Activated naive CD4-positive, alpha-beta T cell treated with anti-CD3 and anti-CD28 coated beads, Interleukin-2, amount 50 U/mL, for 72 hours (primary cell): ENCODE measurements around the gene DBH. TPM values are rescaled to one million over a fixed set of nuclear protein-coding genes. Genes with fewer than 3 reads are reported as not detected.

Experiments
- ATAC-seq, 2 donors: fragments of 150-1000 bp; cut with Tn5 transposase; 2 replicates each; pipeline ENCODE4 v1.10.0; 2021; ENCODE audit warnings: mild to moderate bottlenecking in 2 of 2, moderate library complexity in 2 of 2
- DNase-seq, 2 donors: peaks; one replicate each; pipeline ENCODE4 v3.0.0; 2021 to 2022; ENCODE audit warnings: low spot score in 2 of 2
- H3K27ac Mint-ChIP-seq, 2 donors: one replicate each; pipeline ENCODE4 v1.8.0; 2022; ENCODE audit warnings: mild to moderate bottlenecking in 2 of 2, mixed read lengths in 2 of 2
- H3K36me3 Mint-ChIP-seq, 2 donors: one replicate each; pipeline ENCODE4 v1.8.0; 2022; ENCODE audit warnings: mixed read lengths in 2 of 2
- H3K9me3 Mint-ChIP-seq, 2 donors: one replicate each; pipeline ENCODE4 v1.8.0; 2022; ENCODE audit warnings: mixed read lengths in 2 of 2
- total RNA-seq, 2 donors: library from RNA; stranded (reverse); gene quantifications; one replicate each; pipeline ENCODE4 v1.2.3, GENCODE V29; 2022

Gene DBH
- total RNA-seq, 2 donors from 2014 or later = not detected

GRCh38 chr9:133680976-133681657 lies 45.0 kb downstream of the DBH start:
- ATAC-seq (no peak), DNase-seq (no peak)
- H3K36me3 Mint-ChIP-seq = no peaks in the 10 kb centered on the region
- peak overlapping the region in 1 of 2 donors; percentile 8 for H3K27ac Mint-ChIP-seq
- no peaks in the 10 kb centered on the region for H3K9me3 Mint-ChIP-seq

GRCh38 chr9:133681658-133682306 lies 45.6 kb downstream of the DBH start:
- no peak for DNase-seq
- Mint-ChIP-seq H3K9me3 (no peaks in the 10 kb centered on the region), H3K36me3 (no peaks in the 10 kb centered on the region), H3K27ac (peak overlapping the region in 1 of 2 donors; percentile 89)
- ATAC-seq = no peak

GRCh38 chr9:133682818-133683585 lies 46.8 kb downstream of the DBH start:
- Mint-ChIP-seq H3K36me3 (no peaks in the 10 kb centered on the region), H3K9me3 (no peaks in the 10 kb centered on the region), H3K27ac (peak overlapping the region; percentile 90 to 96)
- ATAC-seq (peak; percentile 5 to 12), DNase-seq (no peak)

- Mint-ChIP-seq H3K9me3 (no peaks in the 10 kb centered on the region), H3K27ac (peak overlapping the region; percentile 90 to 96), H3K36me3 (no peaks in the 10 kb centered on the region)
- DNase-seq (peak; percentile 52 to 67), ATAC-seq (peak; percentile 80 to 87)
Measured at GRCh38 chr9:133683586-133684120, 47.5 kb downstream of the DBH start.

- DNase-seq (peak in 1 of 2 donors; percentile 37), ATAC-seq (peak; percentile 9 to 47)
- H3K36me3 Mint-ChIP-seq = no peaks in the 10 kb centered on the region
- no peaks in the 10 kb centered on the region for H3K9me3 Mint-ChIP-seq
- H3K27ac Mint-ChIP-seq = peak overlapping the region; percentile 90 to 96
Measured at GRCh38 chr9:133684121-133684935, 48.2 kb downstream of the DBH start.

GRCh38 chr9:133684936-133685361 lies 48.8 kb downstream of the DBH start:
- DNase-seq = no peak
- Mint-ChIP-seq H3K27ac (peak overlapping the region in 1 of 2 donors; percentile 90), H3K36me3 (no peaks in the 10 kb centered on the region), H3K9me3 (no peaks in the 10 kb centered on the region)
- ATAC-seq = no peak

GRCh38 chr9:133685653-133686609 lies 49.8 kb downstream of the DBH start:
- Mint-ChIP-seq H3K27ac (peak overlapping the region in 1 of 2 donors; percentile 33), H3K36me3 (no peaks in the 10 kb centered on the region), H3K9me3 (no peaks in the 10 kb centered on the region)
- ATAC-seq (no peak), DNase-seq (no peak)

GRCh38 chr9:133686642-133687575 lies 50.7 kb downstream of the DBH start:
- no peak overlapping the region for H3K27ac Mint-ChIP-seq
- no peaks in the 10 kb centered on the region for H3K36me3 Mint-ChIP-seq
- H3K9me3 Mint-ChIP-seq = no peaks in the 10 kb centered on the region
- ATAC-seq (no peak), DNase-seq (no peak)

GRCh38 chr9:133687856-133688761 lies 51.9 kb downstream of the DBH start:
- H3K27ac Mint-ChIP-seq = peak overlapping the region in 1 of 2 donors; percentile 29
- H3K9me3 Mint-ChIP-seq = no peaks in the 10 kb centered on the region
- H3K36me3 Mint-ChIP-seq = no peaks in the 10 kb centered on the region
- DNase-seq = no peak
- ATAC-seq = no peak

- H3K36me3 Mint-ChIP-seq = no peaks in the 10 kb centered on the region
- DNase-seq = no peak
- H3K9me3 Mint-ChIP-seq = no peaks in the 10 kb centered on the region
- H3K27ac Mint-ChIP-seq = peak overlapping the region in 1 of 2 donors; percentile 47
- no peak for ATAC-seq
Measured at GRCh38 chr9:133689151-133689763, 53.1 kb downstream of the DBH start.

- Mint-ChIP-seq H3K27ac (no peak overlapping the region), H3K9me3 (no peaks in the 10 kb centered on the region), H3K36me3 (no peaks in the 10 kb centered on the region)
- no peak for ATAC-seq
- no peak for DNase-seq
Measured at GRCh38 chr9:133690081-133690561, 54.0 kb downstream of the DBH start.

GRCh38 chr9:133691191-133691590 lies 55.0 kb downstream of the DBH start:
- Mint-ChIP-seq H3K9me3 (no peaks in the 10 kb centered on the region), H3K36me3 (no peaks in the 10 kb centered on the region), H3K27ac (peak overlapping the region in 1 of 2 donors; percentile 88)
- ATAC-seq (no peak), DNase-seq (no peak)
